Measurements from ENCODE around the gene SLC26A8. TPM values are rescaled to one million over a fixed set of nuclear protein-coding genes. Genes with fewer than 3 reads are reported as not detected.

SLC26A8 gene
- total RNA-seq, 1 donor from 2014 or later, result not detected

- DNase-seq (ENCODE audit: low read depth), result no peak
- H3K27me3 ChIP-seq (ENCODE audit: control insufficient read depth, insufficient read depth, low read length), result no peaks in the 10 kb centered on the region
- no peak for TF ChIP-seq CTCF (IDR thresholded peaks at IDR 0.05; ENCODE audit: insufficient read depth, low read length, severe bottlenecking)
- peaks cover 3% of the 10 kb centered on the region for H3K36me3 ChIP-seq (ENCODE audit: control insufficient read depth, insufficient read depth, low read length)
- H3K4me3 ChIP-seq (ENCODE audit: low read depth, low read length), result no peak overlapping the region
- FAIRE-seq, result no peak
Measured at GRCh38 chr6:36064770-36065396, 40.4 kb upstream of the SLC26A8 start.

GRCh38 chr6:36063318-36064060 is 39.0 kb upstream of the SLC26A8 start:
- Histone ChIP-seq H3K27me3 (ENCODE audit: control insufficient read depth, insufficient read depth, low read length) (no peaks in the 10 kb centered on the region), H3K4me3 (ENCODE audit: low read depth, low read length) (no peak overlapping the region), H3K36me3 (ENCODE audit: control insufficient read depth, insufficient read depth, low read length) (peaks cover 5% of the 10 kb centered on the region)
- TF ChIP-seq CTCF (IDR thresholded peaks at IDR 0.05; ENCODE audit: insufficient read depth, low read length, severe bottlenecking), result no peak
- no peak for DNase-seq (ENCODE audit: low read depth)
- no peak for FAIRE-seq

- H3K36me3 ChIP-seq (ENCODE audit: control insufficient read depth, insufficient read depth, low read length), result peaks cover 5% of the 10 kb centered on the region
- DNase-seq (ENCODE audit: low read depth) (no peak), FAIRE-seq (no peak)
- no peaks in the 10 kb centered on the region for H3K27me3 ChIP-seq (ENCODE audit: control insufficient read depth, insufficient read depth, low read length)
- H3K4me3 ChIP-seq (ENCODE audit: low read depth, low read length), result no peak overlapping the region
- no peak for TF ChIP-seq CTCF (IDR thresholded peaks at IDR 0.05; ENCODE audit: insufficient read depth, low read length, severe bottlenecking)
Measured at GRCh38 chr6:36062247-36062646, 37.8 kb upstream of the SLC26A8 start.

- FAIRE-seq (no peak), DNase-seq (ENCODE audit: low read depth) (no peak)
- peaks cover 5% of the 10 kb centered on the region for H3K36me3 ChIP-seq (ENCODE audit: control insufficient read depth, insufficient read depth, low read length)
- no peaks in the 10 kb centered on the region for H3K27me3 ChIP-seq (ENCODE audit: control insufficient read depth, insufficient read depth, low read length)
- no peak overlapping the region for H3K4me3 ChIP-seq (ENCODE audit: low read depth, low read length)
- TF ChIP-seq CTCF (IDR thresholded peaks at IDR 0.05; ENCODE audit: insufficient read depth, low read length, severe bottlenecking), result no peak
Measured at GRCh38 chr6:36061236-36061635, 36.8 kb upstream of the SLC26A8 start.

GRCh38 chr6:36056178-36056577 is 31.7 kb upstream of the SLC26A8 start:
- Histone ChIP-seq H3K4me3 (ENCODE audit: low read depth, low read length) (no peak overlapping the region), H3K36me3 (ENCODE audit: control insufficient read depth, insufficient read depth, low read length) (peaks cover 3% of the 10 kb centered on the region), H3K27me3 (ENCODE audit: control insufficient read depth, insufficient read depth, low read length) (no peaks in the 10 kb centered on the region)
- TF ChIP-seq CTCF (IDR thresholded peaks at IDR 0.05; ENCODE audit: insufficient read depth, low read length, severe bottlenecking), result no peak
- FAIRE-seq, result no peak
- no peak for DNase-seq (ENCODE audit: low read depth)
